HG02623 (cell line): ENCODE measurements around the gene USH2A.
"Not testable (repeated sequence)": the region's sequence is repeated elsewhere in the genome, so short reads cannot be mapped to it uniquely, and the experiment has no call there.

Experiments
- ATAC-seq: cut with Tn5 transposase; IDR thresholded peaks from one replicate; pipeline ENCODE4 v1.9.1; 2021; ENCODE audit warnings: moderate library complexity; ENCODE audit not compliant: unreplicated experiment

The USH2A gene

GRCh38 chr1:216205176-216205575 is 218.1 kb downstream of the USH2A start:
- ATAC-seq: no peak

- ATAC-seq: no peak
These were observed 221.3 kb downstream of the USH2A start for GRCh38 chr1:216201946-216202345.

DNA sequence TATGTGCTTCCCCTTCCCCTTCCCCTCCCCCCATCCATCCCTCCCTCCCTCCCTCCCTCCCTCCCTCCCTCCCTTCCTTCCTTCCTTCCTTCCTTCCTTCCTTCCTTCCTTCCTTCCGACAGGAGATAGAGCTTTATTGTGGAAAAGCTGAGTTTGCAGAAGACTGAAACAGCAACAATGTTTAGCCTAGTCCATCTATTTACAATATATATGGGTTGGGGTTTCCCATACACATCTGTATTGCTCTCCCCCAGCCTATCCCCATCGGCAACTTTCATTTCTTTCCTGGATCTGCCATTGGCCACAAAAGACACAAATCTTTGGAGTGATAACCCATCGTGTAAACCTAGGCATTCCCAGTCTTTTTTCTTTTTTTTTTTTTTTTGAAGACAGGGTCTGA is 222.3 kb downstream of the USH2A start:
- no peak for ATAC-seq

DNA sequence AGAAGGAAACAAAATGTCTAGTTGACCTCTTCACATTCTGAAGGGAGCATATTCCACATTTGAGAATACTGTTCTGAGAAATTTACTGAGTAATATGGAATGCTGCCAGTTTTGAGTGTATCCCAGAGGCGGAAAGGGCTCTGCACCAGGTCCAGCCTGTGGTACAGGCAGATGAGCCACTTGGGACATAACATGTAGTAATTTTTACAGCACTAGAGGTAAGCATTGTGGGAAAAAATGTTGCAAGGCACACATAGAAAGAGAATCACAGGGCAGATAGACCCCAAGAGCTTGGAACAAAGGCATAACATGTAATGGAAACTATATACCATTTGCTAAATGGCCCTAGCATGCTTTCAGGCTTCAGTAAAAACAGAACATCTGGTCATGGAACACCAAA is 228.5 kb downstream of the USH2A start:
- no peak for ATAC-seq

DNA sequence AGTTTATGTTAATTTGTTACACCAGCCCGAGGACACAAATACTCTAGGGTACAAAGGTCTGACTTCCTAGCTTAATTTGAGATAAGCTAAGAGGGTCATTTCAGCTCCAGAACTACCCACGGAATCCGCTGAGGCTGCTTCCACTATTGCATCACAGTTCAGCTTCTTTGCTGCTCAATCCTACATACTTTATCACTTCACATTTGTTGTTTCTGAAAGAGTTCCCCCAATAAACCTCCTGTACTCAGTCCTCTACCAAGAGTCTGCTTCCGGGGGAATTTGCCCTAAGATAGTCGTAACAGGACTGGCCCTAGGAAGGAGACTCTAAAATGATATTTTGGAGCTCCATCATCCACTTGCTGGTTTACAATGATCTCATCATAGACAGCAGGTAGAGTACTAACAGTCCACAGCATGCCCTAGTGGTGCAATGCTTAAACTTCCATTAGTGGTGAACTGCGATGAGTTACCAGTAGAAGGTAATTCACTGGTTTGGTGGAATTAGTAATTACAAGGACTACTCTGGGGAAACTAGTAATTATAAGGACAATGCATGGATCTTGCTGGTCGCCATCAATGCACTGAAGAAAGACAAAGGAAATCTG is 229.3 kb downstream of the USH2A start:
- ATAC-seq: no peak

DNA sequence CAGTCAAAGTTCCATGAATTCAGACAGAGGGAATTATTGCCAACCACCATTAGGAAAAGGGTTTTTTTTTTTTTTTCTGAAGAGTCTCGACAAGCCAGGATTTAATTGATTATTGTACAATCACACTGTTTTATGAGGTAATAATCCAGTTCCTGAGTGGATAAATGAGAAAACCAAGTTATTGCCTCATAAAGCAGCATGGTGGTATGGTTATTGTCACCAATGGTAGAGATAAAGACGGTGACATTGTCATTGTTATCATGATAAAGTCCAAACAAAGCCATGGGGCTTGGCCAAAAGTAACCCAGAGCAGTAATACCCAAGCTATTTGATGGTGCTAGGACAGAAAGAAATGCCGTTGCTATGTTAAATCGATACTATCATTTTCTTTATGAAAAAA is 232.8 kb downstream of the USH2A start:
- no peak for ATAC-seq

DNA sequence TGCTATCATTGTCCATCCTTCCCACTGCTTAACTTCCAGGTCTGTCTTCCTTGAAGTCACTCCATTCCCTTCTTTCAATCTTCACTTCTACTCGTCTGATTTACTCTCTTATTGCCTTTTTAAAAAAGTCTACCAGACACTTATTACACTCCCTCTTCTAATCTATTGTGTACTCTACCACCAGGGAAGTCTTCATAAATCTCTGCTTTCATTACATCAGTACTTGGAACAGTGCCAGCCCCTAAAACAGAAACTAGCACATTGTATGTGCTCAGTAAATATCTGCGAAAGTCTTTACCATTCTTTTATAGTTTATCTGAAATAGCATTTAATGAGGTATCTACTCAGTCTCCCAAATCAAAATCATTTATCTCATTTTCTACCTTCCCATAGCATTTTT is 236.4 kb downstream of the USH2A start:
- no peak for ATAC-seq

GRCh38 chr1:216186141-216186540 is 237.1 kb downstream of the USH2A start:
- ATAC-seq: no peak

DNA sequence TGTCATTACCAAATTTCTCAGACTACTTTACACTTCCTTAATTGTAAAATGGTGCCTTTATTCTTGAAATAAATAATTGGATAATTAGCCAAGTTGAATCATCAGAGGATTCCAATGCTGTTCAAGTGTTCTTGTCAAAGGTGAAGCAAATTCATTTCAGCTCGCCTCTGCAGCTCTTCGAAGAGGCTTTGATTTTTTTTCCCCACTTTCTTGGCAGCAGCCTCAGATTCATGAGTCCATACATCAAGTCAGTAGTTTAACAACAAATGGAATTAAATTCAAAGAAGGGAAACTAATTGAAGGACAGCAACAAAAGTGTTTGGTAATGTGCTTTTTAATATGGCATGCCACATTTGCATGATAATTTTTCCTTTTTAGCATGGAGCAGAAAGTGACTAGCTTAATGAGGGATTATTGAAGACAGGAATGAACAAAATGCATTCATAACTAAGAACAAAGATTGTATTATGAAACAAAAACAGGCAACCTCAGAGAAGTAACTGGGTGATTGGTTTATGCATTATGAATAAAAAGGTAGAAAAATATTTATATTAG is 239.0 kb downstream of the USH2A start:
- ATAC-seq: no peak

GRCh38 chr1:216183454-216183853 is 239.8 kb downstream of the USH2A start:
- no peak for ATAC-seq

DNA sequence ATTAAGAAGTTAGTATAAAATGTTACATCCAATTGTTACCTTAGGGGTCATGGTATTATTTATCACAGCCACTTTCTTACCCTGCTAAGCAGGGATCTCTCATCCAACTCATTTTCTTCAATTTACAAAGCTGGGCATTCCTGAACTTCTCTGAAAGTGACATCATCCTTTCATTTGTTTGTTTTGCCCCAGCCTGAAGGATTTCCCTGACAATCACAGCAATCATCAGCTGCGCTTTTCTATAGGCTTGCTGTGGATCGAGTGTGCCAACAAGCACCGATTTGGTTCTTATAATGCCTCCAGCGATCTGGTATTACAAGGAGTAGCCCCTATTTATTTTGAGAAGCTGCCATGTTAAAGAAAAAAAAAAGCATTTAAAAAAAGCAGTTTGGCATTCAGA is 240.2 kb downstream of the USH2A start:
- ATAC-seq: no peak

GRCh38 chr1:216181590-216181989 is 241.7 kb downstream of the USH2A start:
- ATAC-seq: no peak

DNA sequence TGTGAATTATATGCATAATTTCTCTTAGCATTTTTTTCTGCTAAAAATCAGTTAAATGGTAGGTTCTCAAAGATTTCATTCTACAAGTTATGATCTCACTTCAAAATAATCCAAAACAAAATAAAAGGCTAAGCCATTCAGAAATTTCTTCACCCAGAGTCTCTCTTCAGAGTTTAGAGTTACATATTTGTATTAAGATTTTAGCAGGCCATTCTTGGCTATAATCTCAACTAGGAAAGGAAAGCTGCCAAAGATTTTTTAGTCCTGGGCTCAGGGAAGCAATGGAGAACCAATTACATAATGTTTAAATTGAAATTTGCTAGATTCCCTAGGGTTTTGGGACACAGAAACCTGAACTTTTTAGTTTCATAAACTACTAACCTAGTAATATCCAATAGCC is 245.0 kb downstream of the USH2A start:
- no peak for ATAC-seq

- no peak for ATAC-seq
These were observed 246.3 kb downstream of the USH2A start for GRCh38 chr1:216176970-216177369.

- no peak for ATAC-seq
These were observed 247.5 kb downstream of the USH2A start for GRCh38 chr1:216175714-216176113.

DNA sequence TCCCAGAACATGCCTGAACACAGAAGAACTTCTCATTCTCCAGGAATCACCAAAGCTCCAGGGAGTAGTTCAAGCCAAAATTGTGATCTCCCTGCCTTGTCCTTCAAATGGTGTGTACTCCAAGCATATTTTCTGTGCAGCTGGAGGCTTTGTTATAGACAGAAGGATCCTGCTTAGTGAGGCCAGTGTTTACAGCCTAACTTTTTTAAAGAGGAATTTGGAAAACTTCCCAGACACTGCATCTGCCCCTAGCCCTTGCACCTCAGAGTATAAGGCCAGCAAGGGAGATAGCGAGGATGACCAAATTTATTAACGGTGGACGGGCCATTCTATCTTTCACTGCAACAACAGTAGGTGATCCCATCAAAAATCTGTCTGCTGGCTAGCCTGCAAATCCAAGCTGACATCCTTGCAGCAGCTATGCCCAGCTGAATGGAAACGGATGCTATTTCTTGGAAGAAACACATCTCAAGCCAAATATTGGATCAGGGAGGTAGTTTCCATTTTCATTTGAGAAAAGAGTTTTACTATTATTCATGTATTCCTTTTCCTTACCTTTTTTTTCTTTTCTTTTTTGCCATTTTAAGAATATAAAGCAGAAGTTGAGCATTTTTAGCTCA is 249.8 kb downstream of the USH2A start:
- ATAC-seq: no peak

GRCh38 chr1:216169351-216169750 is 253.9 kb downstream of the USH2A start:
- ATAC-seq: no peak

DNA sequence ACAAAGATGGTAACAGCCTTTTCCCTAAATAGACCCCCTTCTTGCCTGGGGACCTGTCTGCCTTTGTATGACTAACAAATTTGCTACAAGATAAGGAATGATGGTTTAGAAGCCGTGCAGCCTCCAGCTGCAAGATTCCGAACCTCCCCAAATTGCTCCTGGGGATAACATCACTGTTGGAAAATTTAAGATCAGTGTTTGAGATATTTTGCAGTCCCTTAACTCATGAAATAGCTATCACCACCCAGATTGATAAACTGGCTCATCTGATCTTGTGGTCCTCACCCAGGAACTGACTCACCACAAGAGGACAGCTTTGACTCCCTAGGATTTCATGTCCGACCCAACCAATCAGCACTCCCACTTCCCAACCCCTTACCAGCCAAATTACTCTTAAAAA is 254.7 kb downstream of the USH2A start:
- no peak for ATAC-seq

DNA sequence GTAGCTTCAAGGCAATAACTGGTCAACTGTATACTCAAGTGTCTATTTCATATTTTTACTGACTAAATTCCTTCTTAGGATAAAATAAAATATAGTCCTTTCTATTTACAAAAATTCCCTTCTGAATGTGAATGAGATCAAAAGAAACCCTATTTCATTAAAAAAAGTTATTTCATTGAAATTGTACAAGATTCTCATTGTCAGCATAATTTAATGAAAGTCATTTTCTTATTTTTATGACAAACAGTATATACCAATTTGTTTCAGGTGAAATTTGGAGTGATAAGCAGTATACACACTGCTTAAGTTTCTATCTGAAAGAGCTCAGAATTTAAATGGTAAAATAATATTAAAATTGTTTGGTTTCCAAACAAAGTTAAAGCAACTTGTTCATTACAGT is 269.2 kb downstream of the USH2A start:
- no peak for ATAC-seq

- no peak for ATAC-seq
These were observed 270.1 kb downstream of the USH2A start for GRCh38 chr1:216153130-216153529.

GRCh38 chr1:216145451-216146018 is 277.7 kb downstream of the USH2A start:
- not testable (repeated sequence) for ATAC-seq

DNA sequence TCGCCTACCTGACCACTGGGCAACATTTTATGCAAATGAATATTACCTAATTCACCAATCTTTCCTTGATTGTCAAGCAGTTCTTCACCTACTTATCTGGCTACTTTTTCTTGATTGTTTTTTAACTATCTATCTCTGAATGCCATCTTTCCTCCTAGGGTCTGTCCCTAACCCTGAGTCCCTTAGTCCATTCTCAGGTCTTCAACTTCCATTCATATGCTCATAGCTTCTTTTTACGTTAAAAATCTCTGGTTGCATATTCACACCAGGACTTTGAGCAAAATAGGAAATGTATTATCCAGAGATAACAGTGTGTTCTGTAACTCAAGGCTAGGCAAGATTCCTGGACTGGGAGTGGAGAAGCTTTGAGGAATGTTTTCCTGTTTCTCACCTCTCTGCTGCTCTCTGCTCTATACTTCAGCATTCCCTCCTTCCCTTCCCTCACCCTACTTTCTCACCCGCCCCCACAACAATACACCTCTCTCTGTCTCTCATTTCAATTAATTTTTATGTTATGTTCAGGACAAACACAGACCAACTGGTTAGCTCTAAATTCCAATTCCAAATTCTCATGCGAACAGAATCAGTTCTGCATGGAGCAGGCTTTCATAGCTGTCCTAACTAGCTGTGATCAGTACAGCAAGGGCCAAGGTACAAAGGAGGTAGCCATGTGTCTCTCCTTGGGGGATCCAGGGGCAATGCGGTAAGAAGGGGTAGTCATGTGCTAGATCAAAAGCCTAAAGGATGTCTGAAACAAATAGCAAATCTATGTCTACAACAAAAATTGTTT is 278.4 kb downstream of the USH2A start:
- no peak for ATAC-seq
